ENCODE measurements around the gene MISP.
A peak's percentile ranks its signal among the peaks of the same experiment; 100 is the strongest.
"Not testable (repeated sequence)": the region's sequence is repeated elsewhere in the genome, so short reads cannot be mapped to it uniquely, and the experiment has no call there.

The MISP gene

GRCh38 chr19:722553-723101, 28.3 kb upstream of the MISP start:
- Histone ChIP-seq H3K4me1 (peaks cover 92% of the 10 kb centered on the region), H3K9ac (peak overlapping the region; percentile 63; the same call in 1 of the 2 replicates), H4K20me1 (peaks cover 43% of the 10 kb centered on the region), H3K9me3 (no peaks in the 10 kb centered on the region), H3K4me2 (peak overlapping the region; percentile 98), H3K27ac (peak overlapping the region; percentile 87), H3K27me3 (no peaks in the 10 kb centered on the region), H3K4me3 (peak overlapping the region; percentile 56), H3K36me3 (peaks cover 10% of the 10 kb centered on the region)
- no peak for TF ChIP-seq Cebpa-rat (IDR thresholded peaks at IDR 0.05)

GRCh38 chr19:723247-723646, 27.7 kb upstream of the MISP start:
- no peak for TF ChIP-seq Cebpa-rat (IDR thresholded peaks at IDR 0.05)
- Histone ChIP-seq H4K20me1 (peaks cover 37% of the 10 kb centered on the region), H3K9ac (peak overlapping the region; percentile 63), H3K9me3 (no peaks in the 10 kb centered on the region), H3K4me1 (peaks cover 92% of the 10 kb centered on the region), H3K36me3 (peaks cover 10% of the 10 kb centered on the region), H3K4me3 (peak overlapping the region; percentile 56), H3K4me2 (peak overlapping the region; percentile 98), H3K27me3 (no peaks in the 10 kb centered on the region), H3K27ac (peak overlapping the region; percentile 87)

GRCh38 chr19:723714-724113, 27.2 kb upstream of the MISP start:
- H3K9me3 ChIP-seq, result no peaks in the 10 kb centered on the region
- H3K27me3 ChIP-seq, result no peaks in the 10 kb centered on the region
- peaks cover 10% of the 10 kb centered on the region for H3K36me3 ChIP-seq
- peak overlapping the region; percentile 98 for H3K4me2 ChIP-seq
- TF ChIP-seq Cebpa-rat (IDR thresholded peaks at IDR 0.05), result no peak
- H3K4me3 ChIP-seq, result peak overlapping the region; percentile 56
- peak overlapping the region; percentile 87 for H3K27ac ChIP-seq
- H3K9ac ChIP-seq, result peak overlapping the region; percentile 63; the same call in 1 of the 2 replicates
- peaks cover 92% of the 10 kb centered on the region for H3K4me1 ChIP-seq
- peaks cover 32% of the 10 kb centered on the region for H4K20me1 ChIP-seq

- Histone ChIP-seq H3K36me3 (peaks cover 20% of the 10 kb centered on the region), H3K9ac (no peak overlapping the region), H3K9me3 (no peaks in the 10 kb centered on the region), H4K20me1 (0 out of 2 replicates have a peak, but pooled peaks cover 30% of the 10 kb centered on the region), H3K27ac (peak overlapping the region; percentile 51), H3K27me3 (no peaks in the 10 kb centered on the region), H3K4me1 (peaks cover 98% of the 10 kb centered on the region), H3K4me3 (no peak overlapping the region), H3K4me2 (peak overlapping the region; percentile 18)
- TF ChIP-seq Cebpa-rat (IDR thresholded peaks at IDR 0.05), result no peak
Observed at GRCh38 chr19:725461-726089, 25.3 kb upstream of the MISP start.

GRCh38 chr19:726993-727956, 23.6 kb upstream of the MISP start:
- peak overlapping the region; percentile 70 for H3K9ac ChIP-seq
- peak overlapping the region; percentile 84 for H3K27ac ChIP-seq
- H3K4me2 ChIP-seq, result peak overlapping the region; percentile 92
- H3K27me3 ChIP-seq, result no peaks in the 10 kb centered on the region
- no peak for TF ChIP-seq Cebpa-rat (IDR thresholded peaks at IDR 0.05)
- H3K4me1 ChIP-seq, result peaks cover 98% of the 10 kb centered on the region
- 0 out of 2 replicates have a peak, but pooled peaks cover 26% of the 10 kb centered on the region for H4K20me1 ChIP-seq
- no peaks in the 10 kb centered on the region for H3K9me3 ChIP-seq
- H3K36me3 ChIP-seq, result peaks cover 37% of the 10 kb centered on the region
- H3K4me3 ChIP-seq, result peak overlapping the region; percentile 47; the same call in 1 of the 2 replicates

GRCh38 chr19:728011-728410, 22.9 kb upstream of the MISP start:
- peak overlapping the region; percentile 84 for H3K27ac ChIP-seq
- H3K4me1 ChIP-seq, result peaks cover 98% of the 10 kb centered on the region
- H4K20me1 ChIP-seq, result 0 out of 2 replicates have a peak, but pooled peaks cover 21% of the 10 kb centered on the region
- H3K27me3 ChIP-seq, result no peaks in the 10 kb centered on the region
- H3K36me3 ChIP-seq, result peaks cover 45% of the 10 kb centered on the region
- H3K9me3 ChIP-seq, result no peaks in the 10 kb centered on the region
- peak overlapping the region; percentile 92 for H3K4me2 ChIP-seq
- peak overlapping the region; percentile 47; the same call in 1 of the 2 replicates for H3K4me3 ChIP-seq
- no peak for TF ChIP-seq Cebpa-rat (IDR thresholded peaks at IDR 0.05)
- peak overlapping the region; percentile 70 for H3K9ac ChIP-seq

GRCh38 chr19:729564-729963, 21.3 kb upstream of the MISP start:
- Histone ChIP-seq H3K36me3 (peaks cover 50% of the 10 kb centered on the region), H4K20me1 (peaks cover 24% of the 10 kb centered on the region; the same call in 1 of the 2 replicates), H3K4me2 (peak overlapping the region; percentile 92), H3K4me1 (peaks cover 98% of the 10 kb centered on the region)
- H3K27ac ChIP-seq, H3K27me3 ChIP-seq, H3K4me3 ChIP-seq, H3K9me3 ChIP-seq, H3K9ac ChIP-seq: not testable (repeated sequence)

- H3K27ac ChIP-seq, result no peak overlapping the region
- H3K4me1 ChIP-seq, result peaks cover 98% of the 10 kb centered on the region
- H3K9ac ChIP-seq, result no peak overlapping the region
- H4K20me1 ChIP-seq, result peaks cover 24% of the 10 kb centered on the region; the same call in 1 of the 2 replicates
- peak overlapping the region; percentile 92 for H3K4me2 ChIP-seq
- H3K9me3 ChIP-seq, result no peaks in the 10 kb centered on the region
- no peak overlapping the region for H3K4me3 ChIP-seq
- H3K27me3 ChIP-seq, result no peaks in the 10 kb centered on the region
- H3K36me3 ChIP-seq, result peaks cover 50% of the 10 kb centered on the region
- TF ChIP-seq Cebpa-rat (IDR thresholded peaks at IDR 0.05), result no peak
Observed at GRCh38 chr19:729965-730668, 20.8 kb upstream of the MISP start.

GRCh38 chr19:731000-731399, 19.9 kb upstream of the MISP start:
- no peak overlapping the region for H3K9ac ChIP-seq
- TF ChIP-seq Cebpa-rat (IDR thresholded peaks at IDR 0.05), result no peak

More at GRCh38 chr19:731000-731399, 19.9 kb upstream of the MISP start:
- Histone ChIP-seq H3K36me3 (peaks cover 50% of the 10 kb centered on the region), H3K4me1 (peaks cover 91% of the 10 kb centered on the region), H3K27me3 (no peaks in the 10 kb centered on the region), H3K9me3 (no peaks in the 10 kb centered on the region), H3K4me3 (no peak overlapping the region), H3K4me2 (0 out of 2 replicates have a peak overlapping the region, but pooled peaks have one; percentile 46), H3K27ac (no peak overlapping the region), H4K20me1 (peaks cover 17% of the 10 kb centered on the region; the same call in 1 of the 2 replicates)

Measured in BLaER1 (cell line).